Neural cell (in vitro differentiated cells): ENCODE results near the gene EVA1A. TPM values are rescaled to one million over a fixed set of nuclear protein-coding genes. Genes with fewer than 3 reads are reported as not detected.

Experiments
- H2AFZ ChIP-seq: fragments of 200-600, 300-800 bp; sonication (generic), shearing (Covaris generic); 2 replicates; pipeline ENCODE4 v1.6.0; 2014; ENCODE audit warnings: low read depth, mild to moderate bottlenecking, antibody characterized with exemption, low read length, moderate library complexity
- H3F3A ChIP-seq: fragments of 200-600 bp; shearing (Covaris generic); 2 replicates; pipeline ENCODE4 v1.6.1; 2016; ENCODE audit warnings: mild to moderate bottlenecking, moderate library complexity, mixed read lengths, antibody characterized with exemption, low read length; ENCODE audit not compliant: insufficient read depth, poor library complexity, severe bottlenecking
- H3K27ac ChIP-seq: fragments of 200-600, 300-800 bp; sonication (generic), shearing (Covaris generic); 2 replicates; pipeline ENCODE4 v1.5.1; 2014; ENCODE audit warnings: mild to moderate bottlenecking, low read length, moderate library complexity
- H3K27me3 ChIP-seq: fragments of 300-800, 200-600 bp; sonication (generic), shearing (Covaris generic); 2 replicates; pipeline ENCODE4 v1.6.0; 2014; ENCODE audit warnings: mild to moderate bottlenecking, low read depth, low read length, moderate library complexity; ENCODE audit not compliant: insufficient read depth
- H3K36me3 ChIP-seq: fragments of 300-800, 200-600 bp; sonication (generic), shearing (Covaris generic); 2 replicates; pipeline ENCODE4 v1.5.1; 2014; ENCODE audit warnings: mild to moderate bottlenecking, antibody characterized with exemption, low read length, moderate library complexity; ENCODE audit not compliant: insufficient read depth
- H3K4me2 ChIP-seq: fragments of 300-800, 200-600 bp; sonication (generic), shearing (Covaris generic); 2 replicates; pipeline ENCODE4 v1.6.0; 2014; ENCODE audit warnings: mild to moderate bottlenecking, low read length
- H3K4me3 ChIP-seq: fragments of 300-800, 200-600 bp; sonication (generic), shearing (Covaris generic); 2 replicates; pipeline ENCODE4 v1.5.1; 2014; ENCODE audit warnings: mild to moderate bottlenecking, low read length, moderate library complexity
- H3K79me2 ChIP-seq: fragments of 200-600 bp; shearing (Covaris generic); replicated peaks from 2 replicates; pipeline ENCODE4 v1.6.0; 2014; ENCODE audit warnings: mild to moderate bottlenecking, low read length, moderate library complexity; ENCODE audit not compliant: insufficient read depth
- H3K9ac ChIP-seq: fragments of 300-800, 200-600 bp; sonication (generic), shearing (Covaris generic); 2 replicates; pipeline ENCODE4 v1.6.1; 2016; ENCODE audit warnings: mild to moderate bottlenecking, low read length, mixed read lengths
- H3K9me2 ChIP-seq: fragments of 200-600 bp; shearing (Covaris generic); 2 replicates; pipeline ENCODE4 v1.6.1; 2016; ENCODE audit warnings: mild to moderate bottlenecking, low read length, mixed read lengths; ENCODE audit not compliant: insufficient read depth
- H3K9me3 ChIP-seq: fragments of 200-600, 300-800 bp; sonication (generic), shearing (Covaris generic); 2 replicates; pipeline ENCODE4 v1.6.1; 2016; ENCODE audit warnings: mild to moderate bottlenecking, mixed run types, low read length, moderate library complexity, mixed read lengths
- H4K20me1 ChIP-seq: fragments of 200-600 bp; shearing (Covaris generic); 2 replicates; pipeline ENCODE4 v1.6.1; 2016; ENCODE audit warnings: mild to moderate bottlenecking, mixed run types; ENCODE audit not compliant: insufficient read depth
- EP300 ChIP-seq: fragments of 450-650 bp; conservative IDR thresholded peaks from 2 replicates; pipeline ENCODE4 v1.6.1; 2014; ENCODE audit warnings: antibody characterized with exemption, mild to moderate bottlenecking, moderate library complexity; ENCODE audit not compliant: poor library complexity, severe bottlenecking
- EZH2 ChIP-seq: fragments of 200-600, 300-800 bp; shearing (Covaris generic), sonication (generic); IDR thresholded peaks from 2 replicates; pipeline ENCODE4 v1.6.1; 2014; ENCODE audit warnings: antibody characterized with exemption, low read length, borderline replicate concordance, mild to moderate bottlenecking; ENCODE audit not compliant: insufficient read depth, poor library complexity, severe bottlenecking
- MXI1 ChIP-seq: fragments of 450-650 bp; conservative IDR thresholded peaks from 2 replicates; pipeline ENCODE4 v1.6.1; 2014; ENCODE audit warnings: antibody characterized with exemption, mild to moderate bottlenecking; ENCODE audit not compliant: poor library complexity, severe bottlenecking
- REST ChIP-seq: IDR thresholded peaks from 2 replicates; pipeline ENCODE4 v1.6.1; 2012; ENCODE audit warnings: borderline replicate concordance
- TAF1 ChIP-seq: IDR thresholded peaks from 2 replicates; pipeline ENCODE4 v1.6.1; 2012; ENCODE audit warnings: low read depth
- polyA plus RNA-seq: library from polyadenylated mRNA; depleted of rRNA; stranded (reverse); fragments of >200 nt; gene quantifications from 2 replicates; pipeline ENCODE4 v1.2.3, GENCODE V29; 2014

EVA1A gene
- polyA plus RNA-seq, 1 donor from 2014 or later: not detected

DNA sequence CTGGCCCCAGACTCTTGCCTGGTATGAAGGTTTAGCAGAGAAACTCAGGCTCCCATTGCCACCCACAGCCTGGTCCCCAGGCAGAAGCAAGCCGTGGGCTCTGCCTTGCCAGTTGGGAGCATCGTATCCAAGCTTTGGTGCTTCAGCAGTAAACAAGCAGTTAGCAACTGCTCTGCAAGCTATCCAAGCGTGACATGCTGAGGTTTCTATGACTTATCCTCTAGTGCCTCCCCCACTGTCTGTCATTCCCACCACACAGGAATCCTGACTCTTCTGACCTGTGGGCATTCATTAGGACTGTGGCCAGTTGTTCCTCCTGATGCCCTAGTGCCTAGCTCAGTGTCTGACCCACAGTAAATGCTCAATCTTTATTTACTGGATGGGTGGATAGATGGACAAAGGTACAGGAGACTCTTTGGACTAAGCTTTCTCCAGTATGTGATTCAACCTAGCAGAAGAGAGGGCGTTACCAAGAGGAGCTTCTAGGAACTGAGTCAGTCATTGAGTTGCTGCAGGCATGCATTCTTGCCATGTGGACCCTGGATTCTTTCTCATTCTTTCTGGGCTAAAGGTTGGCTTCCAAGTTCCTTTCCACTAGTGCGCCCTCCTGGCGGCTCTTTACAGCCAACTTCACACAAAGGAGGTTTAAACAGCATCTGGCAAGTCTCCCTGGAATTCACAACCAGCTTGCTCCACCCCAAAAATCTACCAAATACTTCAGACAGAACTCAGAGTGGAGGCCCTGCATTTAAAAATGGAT, 45.2 kb upstream of the EVA1A start:
- H2AFZ ChIP-seq: no peak overlapping the region
- H3K27ac ChIP-seq: no peak overlapping the region
- no peak overlapping the region for H3K4me2 ChIP-seq

GRCh38 chr2:75604484-75604883, 43.7 kb upstream of the EVA1A start:
- Histone ChIP-seq H3K27ac (no peak overlapping the region), H3K4me3 (no peak overlapping the region), H3K79me2 (no peaks in the 10 kb centered on the region), H3K4me2 (no peak overlapping the region), H3K9me3 (no peaks in the 10 kb centered on the region), H3K9me2 (no peaks in the 10 kb centered on the region), H4K20me1 (no peaks in the 10 kb centered on the region), H3K27me3 (no peaks in the 10 kb centered on the region), H2AFZ (no peak overlapping the region), H3K9ac (no peak overlapping the region), H3K36me3 (no peaks in the 10 kb centered on the region), H3F3A (no peaks in the 10 kb centered on the region)
- TF ChIP-seq EZH2: no peak

More for the DNA sequence above, 45.2 kb upstream of the EVA1A start:
- no peaks in the 10 kb centered on the region for H3F3A ChIP-seq
- H3K9ac ChIP-seq: no peak overlapping the region
- no peaks in the 10 kb centered on the region for H4K20me1 ChIP-seq
- no peaks in the 10 kb centered on the region for H3K36me3 ChIP-seq
- H3K79me2 ChIP-seq: no peaks in the 10 kb centered on the region
- no peaks in the 10 kb centered on the region for H3K9me2 ChIP-seq
- TF ChIP-seq TAF1 (no peak), MXI1 (no peak)
- no peak overlapping the region for H3K4me3 ChIP-seq
- no peaks in the 10 kb centered on the region for H3K9me3 ChIP-seq
- no peaks in the 10 kb centered on the region for H3K27me3 ChIP-seq

DNA sequence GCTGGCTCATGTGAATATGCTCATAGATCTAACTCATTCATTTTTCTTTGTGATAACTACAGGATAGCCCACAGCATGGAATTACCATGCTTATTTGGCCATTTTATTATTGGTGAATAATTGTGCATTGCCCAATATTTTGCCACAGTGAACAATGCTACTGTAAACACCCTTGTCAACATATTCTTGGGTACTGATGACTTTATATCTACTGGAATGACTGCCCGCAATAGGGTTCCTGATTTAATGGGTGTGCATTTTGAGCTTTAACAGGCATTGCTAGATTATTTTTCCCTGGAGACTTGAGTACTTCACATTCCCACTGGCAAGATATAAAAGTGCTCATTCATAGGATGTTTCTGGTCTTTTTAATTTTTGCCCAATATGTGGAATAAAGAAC, 42.7 kb upstream of the EVA1A start:
- H3K4me3 ChIP-seq: no peak overlapping the region
- H3K36me3 ChIP-seq: no peaks in the 10 kb centered on the region
- no peak overlapping the region for H3K4me2 ChIP-seq
- H3K9me2 ChIP-seq: no peaks in the 10 kb centered on the region
- H3K9ac ChIP-seq: no peak overlapping the region
- no peak overlapping the region for H2AFZ ChIP-seq
- H3F3A ChIP-seq: no peaks in the 10 kb centered on the region
- no peaks in the 10 kb centered on the region for H3K79me2 ChIP-seq
- H3K9me3 ChIP-seq: no peaks in the 10 kb centered on the region
- H3K27ac ChIP-seq: no peak overlapping the region
- H3K27me3 ChIP-seq: no peaks in the 10 kb centered on the region
- no peak for TF ChIP-seq REST
- TF ChIP-seq EP300: no peak
- H4K20me1 ChIP-seq: no peaks in the 10 kb centered on the region
